Nasal cavity respiratory epithelium epithelial cell of viscerocranial mucosa (primary cell): Measurements from ENCODE around the gene MORN2. TPM values are rescaled to one million over a fixed set of nuclear protein-coding genes. Genes with fewer than 3 reads are reported as not detected.

Experiments
- total RNA-seq: library from RNA; depleted of rRNA; stranded (reverse); fragments of >200 nt; gene quantifications from 2 replicates; pipeline ENCODE4 v1.2.3, GENCODE V29; 2014

The MORN2 gene
- 6.2 and 7.9 TPM in 2 replicates for total RNA-seq

DNA sequence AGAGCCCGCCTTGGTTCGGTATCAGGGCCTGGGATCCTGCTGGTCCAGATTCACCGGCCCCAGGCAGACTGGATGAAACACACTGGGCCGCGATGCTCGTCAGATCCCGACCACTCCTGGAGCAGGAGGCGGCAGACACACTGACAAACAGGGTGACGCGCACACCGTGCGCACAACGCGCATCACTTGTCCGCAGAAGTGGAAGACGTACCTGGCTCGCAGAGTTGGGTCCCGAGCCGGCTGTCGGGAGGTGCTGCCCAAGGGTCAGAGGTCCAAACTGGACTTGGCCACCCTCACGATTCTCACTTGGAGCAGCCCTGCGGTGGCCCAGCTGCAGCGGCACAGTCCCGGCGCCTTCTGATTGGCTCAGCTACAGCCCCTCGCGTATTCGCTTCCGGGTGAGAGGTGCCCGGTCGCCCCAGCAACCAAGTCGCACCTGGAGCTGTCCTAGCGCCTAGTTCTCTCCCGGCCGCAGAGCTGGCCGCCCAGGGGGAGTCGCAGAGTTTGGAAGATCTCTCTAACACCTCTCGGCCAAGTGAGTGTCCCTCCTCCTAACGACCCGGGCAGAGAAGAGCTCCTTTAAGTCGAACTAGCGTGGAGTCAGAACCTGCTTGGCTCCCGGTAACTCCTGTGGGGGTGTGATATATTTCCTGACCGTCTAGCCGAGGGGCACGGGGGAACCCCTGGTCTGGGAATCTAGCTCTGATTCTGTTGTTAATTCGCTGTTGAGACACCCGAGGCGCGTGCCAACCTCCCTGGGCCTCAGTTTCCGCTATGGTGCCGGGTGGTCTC is at the start of gene MORN2, which contains the start of gene DHX57:
TSS of gene MORN2 (plus strand) at position 401 of the 792 bp plus-strand sequence.
TSS of gene DHX57 (minus strand) at position 359 of the 792 bp plus-strand sequence. CDS start 7,529 bp downstream, outside the sequence.

DNA sequence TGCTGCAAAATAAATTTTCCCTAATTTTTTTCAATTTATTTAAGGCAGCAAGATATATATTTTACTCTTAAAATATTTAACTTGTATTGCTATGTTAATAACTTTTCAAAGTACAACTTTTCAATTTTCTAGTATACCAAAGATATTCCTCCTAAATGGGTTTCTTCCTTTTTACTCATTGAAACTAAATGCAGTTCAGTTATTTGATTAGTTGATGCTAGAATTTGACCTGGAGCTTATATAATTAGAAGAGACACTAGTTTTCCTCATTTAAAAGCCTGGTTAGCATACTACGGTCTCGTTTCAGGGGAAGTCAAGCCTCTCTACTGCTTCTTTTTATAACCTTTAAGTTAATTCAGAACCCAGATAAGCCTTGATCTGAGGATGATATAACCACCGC is 13.8 kb downstream of the MORN2 start, which contains the start of gene ARHGEF33:
TSS of gene ARHGEF33 (plus strand) at position 301 of the 400 bp plus-strand sequence. CDS start 29,573 bp downstream, outside the sequence.

Other genes starting within 250 kb of the MORN2 start
- 1.7 and 2.6 TPM in 2 replicates for gene GALM, start 209.9 kb upstream of the MORN2 start, total RNA-seq
- gene SRSF7, start 124.6 kb upstream of the MORN2 start, total RNA-seq: 64.6 and 139 TPM in 2 replicates
- 8.9 and 10.6 TPM in 2 replicates for gene GEMIN6, start 97.8 kb upstream of the MORN2 start, total RNA-seq
- 17.4 and 25.9 TPM in 2 replicates for gene DHX57, start within 50 bp of the MORN2 start, total RNA-seq
- under 0.01 and 0.21 TPM in 2 replicates for gene ARHGEF33, start 13.9 kb downstream of the MORN2 start, total RNA-seq
- 8.9 and 35.3 TPM in 2 replicates for gene SOS1, start 245.1 kb downstream of the MORN2 start, total RNA-seq